Stimulated activated CD4-positive, alpha-beta T cell treated with anti-CD3 and anti-CD28 coated beads, Interleukin-15, amount 100 ng/mL, for 1 hour (primary cell): ENCODE results near the gene DAPK3.
"Not testable (repeated sequence)": the region's sequence is repeated elsewhere in the genome, so short reads cannot be mapped to it uniquely, and the experiment has no call there.

Source experiments
- DNase-seq, 2 donors: peaks; one replicate each; pipeline ENCODE4 v3.0.0-alpha.2; 2020; ENCODE audit warnings: low read depth in 1 of 2, low spot score in 1 of 2

The DAPK3 gene

DNA sequence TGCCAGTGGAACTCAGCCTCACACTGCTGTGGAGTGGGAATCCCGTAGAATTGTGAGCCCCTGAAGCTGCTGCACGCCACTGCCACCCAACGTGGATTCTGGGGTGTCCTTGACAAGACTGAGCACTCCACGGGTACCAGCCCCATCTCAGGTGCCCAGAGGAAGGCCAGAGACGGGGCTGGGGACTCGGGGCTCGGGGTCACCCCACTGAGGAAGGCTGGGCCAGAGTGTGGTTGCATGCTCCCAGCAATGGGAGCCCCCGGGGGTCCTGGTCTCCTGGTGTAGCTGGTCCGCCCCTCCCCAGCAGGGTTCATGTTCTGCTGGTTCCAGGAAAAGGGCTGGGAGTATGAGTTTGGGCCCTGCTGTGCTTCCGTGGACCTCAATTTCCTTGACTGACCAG, 15.2 kb downstream of the DAPK3 start:
- no peak for DNase-seq

DNA sequence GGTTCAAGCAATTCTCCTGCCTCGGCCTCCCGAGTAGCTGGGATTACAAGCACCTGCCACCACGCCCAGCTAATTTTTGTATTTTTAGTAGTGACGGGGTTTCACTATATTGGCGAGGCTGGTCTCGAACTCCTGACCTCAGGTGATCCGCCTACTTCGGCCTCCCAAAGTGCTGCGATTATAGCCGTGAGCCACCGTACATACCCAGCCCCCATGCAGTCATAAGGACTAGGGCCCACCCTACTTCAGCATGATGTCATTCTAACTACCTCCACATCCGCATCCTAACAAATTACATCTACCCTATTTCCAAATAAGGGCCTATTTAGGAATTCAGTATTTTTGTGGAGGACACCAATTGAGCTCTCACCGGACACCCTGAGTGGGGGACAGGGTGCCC, 15.6 kb downstream of the DAPK3 start:
- DNase-seq: not testable (repeated sequence)

DNA sequence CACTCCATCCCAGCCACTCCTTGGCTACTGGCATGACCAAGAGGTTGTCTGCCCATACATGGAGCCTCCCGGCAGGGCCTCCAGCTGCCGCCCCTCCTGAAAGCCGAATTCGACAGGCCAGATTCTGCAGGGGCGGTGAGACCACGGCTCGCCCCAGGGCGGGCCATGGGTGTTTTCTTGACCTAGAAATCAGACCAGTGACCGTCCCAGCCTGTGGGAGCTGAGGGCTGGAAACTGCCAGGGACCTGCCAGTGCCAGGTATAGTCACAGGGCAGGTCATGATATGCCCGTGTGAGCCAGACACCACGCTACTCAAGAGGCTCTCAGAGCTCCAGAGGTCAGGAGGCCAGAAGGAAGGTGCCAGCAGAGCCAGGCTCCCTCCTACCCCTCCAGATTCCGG, 16.8 kb downstream of the DAPK3 start:
- DNase-seq: no peak

DNA sequence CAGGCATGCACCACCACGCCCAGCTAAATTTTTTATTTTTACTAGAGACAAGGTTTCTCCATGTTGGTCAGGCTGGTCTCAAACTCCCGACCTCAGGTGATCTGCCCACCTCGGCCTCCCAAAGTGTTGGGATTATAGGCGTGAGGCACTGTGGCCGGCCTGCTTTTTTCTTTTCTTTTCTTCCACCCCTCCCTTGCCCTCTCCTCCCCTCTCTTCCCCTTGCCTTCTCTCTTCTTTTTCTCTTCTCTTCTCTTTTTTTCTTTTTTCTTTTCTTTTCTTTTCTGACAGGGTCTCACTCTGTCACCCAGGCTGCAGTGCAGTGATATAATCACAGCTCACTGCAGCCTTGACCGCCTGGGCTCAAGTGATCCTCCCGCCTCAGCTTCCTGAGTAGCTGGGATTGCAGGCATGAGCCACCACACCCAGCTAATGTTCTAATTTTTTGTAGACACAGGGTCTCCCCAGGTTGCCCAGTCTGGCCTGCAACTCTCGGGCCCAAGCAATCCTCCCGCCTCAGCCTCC, 18.1 kb downstream of the DAPK3 start:
- not testable (repeated sequence) for DNase-seq

DNA sequence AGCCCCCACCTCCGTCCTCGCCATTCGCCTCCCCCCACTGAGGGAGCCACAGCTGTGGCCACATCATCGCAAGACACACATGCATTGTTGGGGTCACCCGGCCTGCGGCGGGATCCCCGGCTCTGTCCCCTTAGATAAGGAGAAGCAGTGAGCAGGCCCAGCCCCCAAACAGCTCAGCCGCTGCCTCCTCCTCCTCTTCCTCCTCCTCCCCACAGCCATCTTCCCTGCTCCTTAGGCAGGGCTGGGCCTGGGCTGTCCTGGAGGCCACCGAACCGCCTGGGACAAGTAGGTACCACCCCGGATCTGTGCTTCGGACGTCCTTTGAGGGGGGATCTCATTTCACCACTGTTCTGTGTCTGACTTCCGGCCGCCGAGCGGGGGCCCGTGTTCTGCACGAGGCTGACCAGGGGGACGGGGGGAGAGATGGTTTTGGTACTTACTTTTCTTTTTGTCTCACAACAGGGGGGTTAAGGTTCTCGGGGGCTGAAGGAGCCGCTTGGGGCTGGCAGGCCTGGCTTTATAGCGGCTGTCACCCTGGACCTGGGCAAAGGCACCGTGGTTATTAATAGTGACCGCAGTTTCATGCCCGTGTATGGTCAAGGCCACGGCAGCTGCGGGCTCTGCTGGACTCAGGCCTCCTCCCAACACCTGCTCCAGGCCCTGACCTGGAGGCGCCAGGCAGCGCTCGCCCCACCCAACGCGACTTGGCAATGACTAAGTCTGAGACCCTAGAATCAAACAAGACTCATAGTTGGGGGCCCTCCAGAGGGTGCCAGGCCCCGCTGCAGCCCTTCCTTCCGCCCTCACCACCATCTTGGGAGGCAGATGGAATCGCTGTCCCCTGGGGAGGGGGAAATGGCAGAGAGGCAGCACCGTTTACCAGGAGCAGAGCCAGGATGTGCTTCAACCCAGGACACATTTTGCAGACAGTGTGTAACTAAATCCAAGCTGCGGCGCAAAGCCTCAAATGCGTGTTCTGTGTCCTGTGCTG, 19.7 kb downstream of the DAPK3 start:
- no peak for DNase-seq

DNA sequence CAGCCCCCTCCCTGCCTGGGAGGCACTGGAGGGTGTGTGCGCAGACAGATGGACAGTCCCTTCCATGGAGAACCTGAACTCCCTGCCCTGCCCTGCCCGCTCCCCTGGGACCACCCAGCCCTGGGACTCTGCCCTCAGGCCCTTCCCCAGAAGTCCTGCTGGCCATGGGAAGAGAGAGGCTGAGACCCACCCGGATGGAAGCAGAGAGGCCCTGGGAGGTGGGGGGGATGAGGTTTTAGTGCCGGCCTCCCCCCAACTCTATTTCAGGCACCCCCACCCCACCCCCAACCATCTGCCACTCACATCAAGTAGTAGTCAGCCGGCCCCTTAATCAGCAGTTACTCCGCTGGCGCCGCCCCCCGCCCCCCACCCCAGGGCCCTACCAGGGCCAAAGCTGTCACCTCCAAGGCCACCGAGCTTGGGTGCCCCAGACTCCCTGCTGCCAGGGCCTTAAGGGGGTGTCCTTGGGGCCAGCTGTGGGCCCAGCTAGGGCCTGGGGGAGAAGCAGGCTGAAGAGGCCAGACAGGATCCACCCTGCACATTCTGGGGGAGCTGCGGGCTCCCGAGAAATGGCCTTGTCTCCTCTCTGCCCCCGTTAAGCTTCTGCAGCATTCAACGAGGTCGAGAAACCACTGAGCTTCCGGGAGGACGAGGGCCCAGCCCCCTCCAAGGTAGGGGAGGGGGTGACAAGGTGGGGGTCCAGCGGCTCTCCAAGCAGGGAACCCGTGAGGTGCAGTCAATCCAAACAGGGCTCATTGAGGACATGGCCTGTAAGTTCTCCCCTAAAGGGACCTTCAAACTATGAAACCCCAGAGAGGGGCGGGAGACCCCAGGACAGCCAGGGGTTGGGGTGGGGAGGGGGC, 20.7 kb downstream of the DAPK3 start:
- no peak for DNase-seq

DNA sequence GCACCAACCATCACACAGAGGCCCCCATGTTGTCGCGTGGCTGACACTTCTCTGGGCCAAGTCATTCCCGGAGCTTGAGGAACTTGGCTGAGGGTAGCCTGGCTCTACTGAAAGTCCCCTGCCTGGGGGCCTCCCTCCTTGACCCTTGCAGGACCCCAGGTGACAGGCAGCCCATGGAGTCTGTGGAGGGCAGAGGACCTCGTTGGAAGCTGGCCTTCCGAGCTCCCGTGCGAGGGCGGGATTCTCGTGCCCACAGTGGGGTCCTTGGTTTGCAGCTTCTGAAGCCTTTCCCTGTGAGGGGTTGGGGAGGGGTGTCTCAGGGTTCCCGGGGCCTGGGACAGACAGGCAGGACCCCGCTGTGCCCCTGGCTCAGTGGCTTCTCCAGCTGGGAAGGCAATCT, 21.6 kb downstream of the DAPK3 start:
- no peak for DNase-seq

DNA sequence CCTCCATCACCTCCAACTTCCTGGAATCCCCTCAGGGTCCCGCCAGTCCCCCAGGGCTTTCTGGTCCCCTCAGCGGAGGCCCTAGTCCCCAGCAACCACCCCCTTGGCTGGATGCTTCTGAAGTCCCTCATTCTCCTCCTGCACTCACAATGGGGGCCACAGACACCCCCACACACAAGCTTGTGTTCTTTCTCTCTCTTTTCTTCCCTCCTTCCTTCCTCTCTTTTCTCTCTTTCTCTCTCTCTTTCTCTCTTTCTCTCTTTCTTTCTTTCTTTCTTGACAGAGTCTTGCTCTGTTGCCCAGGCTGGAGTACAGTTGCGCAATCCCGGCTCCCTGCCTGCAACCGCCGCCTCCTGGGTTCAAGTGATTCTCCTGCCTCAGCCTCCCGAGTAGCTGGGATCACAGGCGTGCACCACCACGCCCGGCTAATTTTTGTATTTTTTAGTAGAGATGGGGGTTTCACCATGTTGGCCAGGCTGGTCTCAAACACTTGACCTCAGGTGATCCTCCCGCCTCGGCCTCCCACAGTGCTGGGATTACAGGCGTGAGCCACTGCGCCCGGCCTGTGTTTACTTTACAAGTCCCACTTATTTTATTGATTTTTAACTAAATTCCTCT, 23.5 kb downstream of the DAPK3 start:
- not testable (repeated sequence) for DNase-seq

DNA sequence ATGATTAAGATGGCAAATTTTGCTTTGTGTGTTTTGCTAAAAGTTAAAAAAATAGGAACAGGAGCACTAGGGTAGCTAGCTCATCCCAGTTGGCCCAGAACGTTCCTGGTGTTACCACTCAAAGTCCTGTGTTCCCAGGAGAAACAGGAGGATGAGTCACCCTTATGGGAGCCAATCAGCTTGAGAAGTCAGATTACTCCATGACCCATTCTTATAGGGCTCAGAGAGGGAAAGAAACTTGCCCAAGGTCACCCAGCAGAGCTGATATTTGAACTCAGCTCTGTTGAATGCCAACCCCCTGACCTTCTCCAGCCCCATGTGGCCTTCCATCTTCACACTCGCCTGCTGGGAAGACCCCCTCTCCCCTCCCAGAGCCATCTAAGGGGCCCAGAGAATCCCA, 25.1 kb downstream of the DAPK3 start:
- DNase-seq: no peak

DNA sequence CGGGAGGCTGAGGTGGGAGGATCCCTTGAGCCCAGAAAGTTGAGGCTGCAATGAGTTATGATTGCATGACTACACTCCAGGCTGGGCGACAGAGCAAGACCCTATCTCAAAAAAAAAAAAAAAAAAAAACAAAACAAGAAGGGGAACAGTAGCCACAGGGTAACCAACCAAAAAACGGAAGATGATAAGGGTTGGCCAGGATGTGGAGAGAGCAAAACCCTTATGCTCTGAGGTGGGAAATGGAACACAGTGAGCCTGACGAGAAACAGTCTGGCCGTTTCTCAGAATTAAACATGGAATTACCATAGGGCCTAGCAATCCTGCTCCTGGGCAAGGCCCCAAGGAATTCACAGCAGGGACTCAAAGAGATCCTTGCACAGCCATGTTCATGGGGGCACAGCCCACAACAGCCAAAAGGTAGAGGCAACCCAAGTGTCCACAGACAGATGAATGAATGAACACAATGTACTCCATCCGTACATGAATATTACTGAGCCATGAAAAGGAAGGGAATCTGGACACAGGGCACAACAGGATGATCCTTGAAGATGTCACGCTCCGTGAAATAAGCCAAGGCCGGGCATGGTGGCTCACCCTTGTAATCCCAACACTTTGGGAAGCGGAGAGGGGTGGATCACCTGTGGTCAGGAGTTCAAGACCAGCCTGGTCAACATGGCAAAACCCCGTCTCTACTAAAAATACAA, 26.7 kb downstream of the DAPK3 start:
- DNase-seq: no peak

DNA sequence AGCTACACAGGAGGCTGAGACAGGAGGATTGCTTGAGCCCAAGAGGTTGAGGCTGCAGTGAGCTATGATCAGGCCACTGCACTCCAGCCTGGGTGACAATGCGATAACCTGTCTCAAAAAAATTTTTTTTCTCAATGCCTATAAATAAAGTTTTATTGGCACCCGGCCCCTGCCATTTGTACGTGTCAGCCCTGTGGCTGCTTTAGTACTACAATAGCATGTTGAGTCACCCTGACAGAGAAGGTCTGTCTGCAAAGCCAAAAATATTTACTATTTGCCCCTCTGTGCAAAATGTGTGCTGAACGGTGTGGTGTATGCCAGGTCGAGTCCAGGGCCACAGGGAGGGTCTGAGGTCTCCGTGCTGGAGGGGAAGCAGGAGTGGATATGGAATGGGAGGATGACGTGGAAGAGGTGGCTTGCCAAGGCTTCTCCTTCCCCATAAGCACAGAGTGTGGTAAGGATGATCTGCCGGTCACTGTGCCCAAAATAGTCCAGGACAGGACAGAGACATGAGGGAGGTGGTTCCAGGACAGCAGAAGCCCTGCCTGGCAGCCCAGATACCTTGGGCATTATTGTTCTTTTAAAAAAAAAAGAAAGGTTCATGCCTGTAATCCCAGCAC, 28.0 kb downstream of the DAPK3 start:
- DNase-seq: no peak

DNA sequence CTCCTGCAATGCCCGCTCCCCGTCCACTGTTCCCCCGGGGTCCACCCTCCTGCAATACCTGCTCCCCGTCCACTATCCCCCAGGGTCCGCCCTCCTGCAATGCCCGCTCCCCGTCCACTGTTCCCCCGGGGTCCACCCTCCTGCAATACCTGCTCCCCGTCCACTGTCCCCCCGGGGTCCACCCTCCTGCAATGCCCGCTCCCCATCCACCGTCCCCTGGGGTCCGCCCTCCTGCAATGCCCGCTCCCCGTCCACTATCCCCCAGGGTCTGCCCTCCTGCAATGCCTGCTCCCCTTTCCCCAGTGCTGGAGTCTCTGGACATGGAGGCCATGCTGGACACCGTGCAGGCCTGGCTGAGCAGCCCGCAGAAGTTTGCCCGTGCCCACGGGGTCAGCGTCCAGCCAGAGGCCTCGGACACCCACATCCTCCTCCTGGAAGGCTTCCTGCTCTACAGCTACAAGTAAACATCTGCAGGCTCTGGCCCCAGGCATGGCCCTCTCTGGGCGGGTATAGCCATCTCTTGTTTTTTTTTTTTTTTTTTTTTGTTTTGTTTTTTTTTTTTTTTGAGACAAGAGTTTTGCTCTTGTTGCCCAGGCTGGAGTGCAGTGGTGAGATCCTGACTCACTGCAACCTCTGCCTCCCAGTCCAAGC, 32.5 kb downstream of the DAPK3 start:
- not testable (repeated sequence) for DNase-seq

DNA sequence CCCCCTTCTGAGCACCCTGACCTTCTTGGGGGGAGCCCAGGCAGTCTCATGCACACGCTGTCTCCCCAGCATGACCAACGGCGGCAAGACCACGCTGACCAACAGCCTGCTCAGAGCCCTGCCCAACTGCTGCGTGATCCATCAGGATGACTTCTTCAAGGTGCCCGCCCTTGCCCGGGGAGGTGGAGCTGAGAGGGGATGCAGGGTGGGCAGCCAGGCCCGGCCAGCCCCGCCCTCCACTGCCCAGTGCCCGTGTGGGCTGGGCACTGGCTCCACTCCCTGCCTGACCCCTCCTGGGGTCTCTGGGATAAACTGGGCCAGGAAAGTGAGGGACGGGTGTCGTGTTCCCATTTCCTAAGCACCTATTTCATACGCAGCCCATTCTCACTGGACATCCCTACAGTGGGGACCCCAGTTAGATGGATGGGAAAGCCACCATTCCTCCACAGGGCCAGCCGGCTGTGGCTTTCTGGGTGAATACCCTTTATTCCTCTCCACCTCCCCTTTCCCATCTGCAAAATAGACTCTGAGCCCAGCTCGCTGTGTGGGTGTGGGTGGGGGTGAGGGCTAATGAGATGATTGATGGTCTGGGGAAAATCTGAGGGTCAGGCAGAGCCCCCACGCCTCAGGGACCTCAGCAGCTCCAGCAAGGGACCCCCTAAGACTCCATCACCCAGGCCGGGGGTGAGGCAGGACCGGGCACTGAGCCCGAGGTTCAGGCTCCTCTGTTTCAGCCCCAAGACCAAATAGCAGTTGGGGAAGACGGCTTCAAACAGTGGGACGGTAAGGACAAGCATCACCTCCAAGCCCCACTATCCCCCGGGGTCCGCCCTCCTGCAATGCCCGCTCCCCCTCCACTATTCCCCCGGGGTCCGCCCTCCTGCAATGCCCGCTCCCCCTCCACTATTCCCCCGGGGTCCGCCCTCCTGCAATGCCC, 34.1 kb downstream of the DAPK3 start:
- no peak for DNase-seq

DNA sequence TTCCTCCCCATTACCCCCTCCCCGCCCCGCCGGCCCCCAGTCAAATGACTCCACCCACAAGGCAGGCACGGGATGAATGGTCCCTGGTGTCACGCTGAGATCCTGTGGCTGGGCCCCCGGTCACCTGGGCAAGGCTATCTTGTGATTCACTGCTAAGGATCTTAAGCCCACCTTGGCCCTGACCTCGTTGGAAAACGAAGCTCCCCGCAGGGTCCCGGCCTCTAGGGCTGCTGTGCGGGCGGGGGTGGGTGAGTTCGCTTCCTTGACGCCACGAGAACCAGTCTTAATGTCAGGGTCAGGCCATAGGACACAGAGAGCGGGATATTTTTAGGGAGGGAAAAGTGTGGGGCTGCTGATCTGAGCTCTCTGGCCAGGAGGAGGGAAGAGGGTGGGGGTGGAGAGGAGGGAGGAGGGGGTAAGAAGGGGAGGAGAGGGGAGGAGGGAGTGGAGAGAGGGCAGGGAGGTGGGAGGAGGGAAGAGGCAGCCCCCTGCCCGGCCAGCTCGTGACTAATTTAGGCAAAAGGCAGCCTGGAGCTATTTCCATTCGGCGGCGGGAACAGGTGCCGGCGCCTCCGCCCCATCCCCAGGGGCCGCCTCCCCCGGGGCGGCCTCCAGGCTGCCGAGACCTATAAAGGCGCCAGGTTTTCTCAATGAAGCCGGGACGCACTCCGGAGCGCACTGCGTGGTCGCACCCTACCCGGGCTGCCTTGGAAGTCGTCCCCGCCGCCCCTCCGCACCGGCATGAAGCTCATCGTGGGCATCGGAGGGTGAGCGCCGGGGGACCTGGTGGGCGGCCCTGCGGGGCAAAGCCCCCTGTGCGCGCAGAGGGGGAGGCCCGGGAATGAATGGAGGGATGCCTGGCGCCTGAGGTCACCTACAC, 37.7 kb downstream of the DAPK3 start, which contains the start of gene NMRK2:
NMRK2 (plus strand) TSS at position 139 of the 880 bp plus-strand sequence; CDS start at position 742, 603 bp downstream.
- DNase-seq: no peak

DNA sequence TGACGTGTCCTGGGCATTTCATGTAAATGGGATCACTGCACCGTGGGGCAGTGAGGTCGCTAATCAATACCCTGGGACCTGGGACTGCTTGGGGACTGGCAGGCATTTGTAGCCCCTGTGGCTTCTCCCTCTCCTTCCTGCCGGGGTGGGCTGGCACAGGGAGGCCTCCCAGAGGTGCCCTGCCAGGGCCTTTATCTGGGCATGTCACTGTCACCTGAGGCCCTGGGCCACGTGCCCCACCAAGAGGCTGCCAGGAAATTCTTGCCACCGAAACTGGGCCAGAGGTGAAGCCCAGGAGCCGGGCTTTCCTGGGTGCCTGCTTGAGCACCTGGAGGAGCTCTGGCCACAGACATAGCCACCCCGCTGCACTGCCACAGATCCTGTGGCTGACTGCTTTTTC, 39.9 kb downstream of the DAPK3 start:
- DNase-seq: no peak

DNA sequence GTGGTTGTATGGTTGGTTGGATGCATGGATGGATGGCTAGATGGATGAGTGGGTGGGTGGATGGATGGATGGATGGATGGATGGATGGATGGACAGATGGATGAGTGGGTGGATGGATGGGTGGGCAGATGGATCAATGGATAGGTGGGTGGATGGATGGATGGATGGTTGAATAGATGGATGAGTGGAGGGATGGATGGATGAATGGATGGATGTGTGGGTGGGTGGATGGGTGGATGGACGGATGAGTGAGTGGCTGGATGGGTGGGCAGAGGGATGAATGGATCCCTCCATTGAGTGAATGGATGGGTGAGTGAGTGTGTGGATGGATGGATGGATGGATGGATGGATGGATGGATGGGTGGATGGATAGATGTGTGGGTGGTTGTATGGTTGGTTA, 47.0 kb downstream of the DAPK3 start:
- no peak for DNase-seq

DNA sequence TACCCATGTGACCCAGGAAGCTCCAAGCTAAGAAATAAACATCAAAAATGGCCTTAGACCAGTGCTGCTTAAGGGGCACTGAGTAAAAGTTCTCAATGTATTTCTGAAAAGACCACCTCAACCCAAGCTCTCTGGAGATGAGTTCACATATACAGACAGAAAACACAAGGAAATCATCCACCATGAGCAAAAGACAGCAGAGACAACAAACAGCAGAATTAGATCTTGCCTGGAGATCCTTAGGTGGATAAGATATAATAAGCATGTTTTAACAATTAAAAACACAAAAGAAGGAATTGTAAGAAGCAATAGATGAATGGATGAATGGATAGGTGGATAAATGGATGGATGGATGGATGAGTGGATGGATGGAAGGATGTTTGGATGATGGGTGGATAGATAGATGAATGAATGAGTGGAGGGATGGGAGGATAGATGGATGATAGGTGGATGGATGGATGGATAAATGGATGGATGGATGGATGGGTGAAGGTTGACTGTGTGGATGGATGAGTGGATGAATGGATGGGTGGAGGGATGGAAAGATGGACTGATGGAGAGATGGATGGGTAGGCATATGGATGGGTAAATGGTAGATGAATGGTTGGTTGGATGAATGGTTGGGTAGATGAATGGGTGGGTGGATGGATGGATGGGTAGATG, 47.7 kb downstream of the DAPK3 start:
- no peak for DNase-seq
